ENCODE data around the gene MXD1. TPM values are rescaled to one million over a fixed set of nuclear protein-coding genes. Genes with fewer than 3 reads are reported as not detected.

Gene MXD1
- total RNA-seq, 1 donor from 2014 or later: 3.3 TPM

- Mint-ChIP-seq H3K36me3 (ENCODE audit: low read depth, unreplicated experiment) (no peaks in the 10 kb centered on the region), H3K27ac (ENCODE audit: unreplicated experiment) (no peak overlapping the region), H3K4me1 (ENCODE audit: unreplicated experiment) (no peaks in the 10 kb centered on the region), H3K27me3 (ENCODE audit: unreplicated experiment) (peaks cover 5% of the 10 kb centered on the region), H3K4me3 (ENCODE audit: unreplicated experiment) (no peak overlapping the region), H3K9me3 (ENCODE audit: unreplicated experiment) (no peaks in the 10 kb centered on the region)
- TF ChIP-seq, protein P1, sequence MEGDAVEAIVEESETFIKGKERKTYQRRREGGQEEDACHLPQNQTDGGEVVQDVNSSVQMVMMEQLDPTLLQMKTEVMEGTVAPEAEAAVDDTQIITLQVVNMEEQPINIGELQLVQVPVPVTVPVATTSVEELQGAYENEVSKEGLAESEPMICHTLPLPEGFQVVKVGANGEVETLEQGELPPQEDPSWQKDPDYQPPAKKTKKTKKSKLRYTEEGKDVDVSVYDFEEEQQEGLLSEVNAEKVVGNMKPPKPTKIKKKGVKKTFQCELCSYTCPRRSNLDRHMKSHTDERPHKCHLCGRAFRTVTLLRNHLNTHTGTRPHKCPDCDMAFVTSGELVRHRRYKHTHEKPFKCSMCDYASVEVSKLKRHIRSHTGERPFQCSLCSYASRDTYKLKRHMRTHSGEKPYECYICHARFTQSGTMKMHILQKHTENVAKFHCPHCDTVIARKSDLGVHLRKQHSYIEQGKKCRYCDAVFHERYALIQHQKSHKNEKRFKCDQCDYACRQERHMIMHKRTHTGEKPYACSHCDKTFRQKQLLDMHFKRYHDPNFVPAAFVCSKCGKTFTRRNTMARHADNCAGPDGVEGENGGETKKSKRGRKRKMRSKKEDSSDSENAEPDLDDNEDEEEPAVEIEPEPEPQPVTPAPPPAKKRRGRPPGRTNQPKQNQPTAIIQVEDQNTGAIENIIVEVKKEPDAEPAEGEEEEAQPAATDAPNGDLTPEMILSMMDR (IDR thresholded peaks at IDR 0.05; ENCODE audit: unreplicated experiment): no peak
- DNase-seq (ENCODE audit: low spot score): no peak
Measured at GRCh38 chr2:69972822-69973221, 57.9 kb downstream of the MXD1 start.

- H3K4me1 Mint-ChIP-seq (ENCODE audit: unreplicated experiment): no peaks in the 10 kb centered on the region
- no peaks in the 10 kb centered on the region for H3K9me3 Mint-ChIP-seq (ENCODE audit: unreplicated experiment)
- no peak overlapping the region for H3K27ac Mint-ChIP-seq (ENCODE audit: unreplicated experiment)
- TF ChIP-seq, protein P1 (IDR thresholded peaks at IDR 0.05; ENCODE audit: unreplicated experiment): no peak
- no peak for DNase-seq (ENCODE audit: low spot score)
- no peaks in the 10 kb centered on the region for H3K36me3 Mint-ChIP-seq (ENCODE audit: low read depth, unreplicated experiment)
- no peak overlapping the region for H3K4me3 Mint-ChIP-seq (ENCODE audit: unreplicated experiment)
- peaks cover 5% of the 10 kb centered on the region for H3K27me3 Mint-ChIP-seq (ENCODE audit: unreplicated experiment)
Measured at GRCh38 chr2:69973335-69973735, 58.4 kb downstream of the MXD1 start.

GRCh38 chr2:69975136-69975852 lies 60.4 kb downstream of the MXD1 start:
- H3K27me3 Mint-ChIP-seq (ENCODE audit: unreplicated experiment): peaks cover 2% of the 10 kb centered on the region
- DNase-seq (ENCODE audit: low spot score): no peak
- TF ChIP-seq, protein P1 (IDR thresholded peaks at IDR 0.05; ENCODE audit: unreplicated experiment): no peak

DNA sequence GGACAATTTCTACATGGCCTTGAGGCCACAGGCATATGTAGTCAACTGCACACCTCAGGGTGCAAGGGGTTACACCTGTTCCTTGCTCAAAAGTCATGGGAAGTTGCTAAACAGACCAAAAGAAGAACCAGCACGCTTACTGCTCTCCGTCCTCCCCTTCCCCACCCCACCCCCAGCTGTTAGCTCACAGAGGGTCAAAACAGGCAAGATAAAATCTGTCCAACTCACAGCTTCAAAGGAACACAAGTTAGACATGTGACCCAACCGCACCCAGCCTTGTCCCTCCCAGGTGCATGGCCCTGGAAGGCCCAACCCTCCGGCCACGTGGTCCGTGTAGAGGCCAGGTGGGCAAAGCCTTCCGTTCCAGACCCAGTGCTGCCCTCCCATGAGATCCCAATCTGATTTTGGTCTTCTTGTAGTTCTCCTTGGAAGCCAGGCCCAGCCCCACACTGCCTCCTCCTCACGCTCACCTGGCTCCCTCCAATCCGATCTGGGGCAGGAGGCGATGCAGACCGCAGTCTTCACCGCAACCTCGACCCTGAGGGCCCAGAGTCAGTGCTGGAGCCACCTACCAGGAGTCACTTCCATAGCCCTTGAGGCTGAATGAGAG lies 61.0 kb downstream of the MXD1 start:
- TF ChIP-seq, protein P1 (IDR thresholded peaks at IDR 0.05; ENCODE audit: unreplicated experiment): no peak

More at GRCh38 chr2:69975136-69975852, 60.4 kb downstream of the MXD1 start:
- Mint-ChIP-seq H3K36me3 (ENCODE audit: low read depth, unreplicated experiment) (no peaks in the 10 kb centered on the region), H3K4me1 (ENCODE audit: unreplicated experiment) (no peaks in the 10 kb centered on the region), H3K27ac (ENCODE audit: unreplicated experiment) (no peak overlapping the region), H3K9me3 (ENCODE audit: unreplicated experiment) (no peaks in the 10 kb centered on the region), H3K4me3 (ENCODE audit: unreplicated experiment) (no peak overlapping the region)

DNA sequence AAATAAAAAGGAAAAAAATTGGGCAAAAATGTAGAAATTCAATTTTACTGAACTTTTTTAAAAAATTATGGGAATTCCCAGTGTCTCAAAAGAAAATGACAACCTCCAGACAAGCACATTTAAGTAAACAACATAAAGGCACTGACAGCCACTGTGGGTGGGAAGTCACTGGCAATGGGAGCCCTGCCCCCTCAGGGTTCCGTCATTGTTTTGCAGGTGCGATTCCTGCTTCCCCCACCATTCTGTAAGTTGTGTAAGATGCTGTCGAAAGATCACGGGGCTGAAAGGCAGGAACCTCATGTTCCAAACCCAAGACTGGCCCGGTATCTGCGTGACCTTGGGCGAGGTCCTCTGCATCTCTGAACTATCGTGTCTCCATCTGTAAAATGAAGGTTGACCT lies 62.3 kb downstream of the MXD1 start:
- Mint-ChIP-seq H3K4me3 (ENCODE audit: unreplicated experiment) (no peak overlapping the region), H3K9me3 (ENCODE audit: unreplicated experiment) (no peaks in the 10 kb centered on the region), H3K36me3 (ENCODE audit: low read depth, unreplicated experiment) (no peaks in the 10 kb centered on the region), H3K4me1 (ENCODE audit: unreplicated experiment) (no peaks in the 10 kb centered on the region), H3K27me3 (ENCODE audit: unreplicated experiment) (peaks cover 2% of the 10 kb centered on the region), H3K27ac (ENCODE audit: unreplicated experiment) (no peak overlapping the region)
- DNase-seq (ENCODE audit: low spot score): no peak
- TF ChIP-seq, protein P1 (IDR thresholded peaks at IDR 0.05; ENCODE audit: unreplicated experiment): no peak

More for the DNA sequence above, 61.0 kb downstream of the MXD1 start:
- Mint-ChIP-seq H3K27me3 (ENCODE audit: unreplicated experiment) (peaks cover 2% of the 10 kb centered on the region), H3K9me3 (ENCODE audit: unreplicated experiment) (no peaks in the 10 kb centered on the region), H3K4me1 (ENCODE audit: unreplicated experiment) (no peaks in the 10 kb centered on the region), H3K4me3 (ENCODE audit: unreplicated experiment) (no peak overlapping the region), H3K27ac (ENCODE audit: unreplicated experiment) (no peak overlapping the region), H3K36me3 (ENCODE audit: low read depth, unreplicated experiment) (no peaks in the 10 kb centered on the region)
- no peak for DNase-seq (ENCODE audit: low spot score)

Measured in endothelial cell (in vitro differentiated cells).